H1 (cell line): ENCODE measurements around the gene PSMD13. TPM values are rescaled to one million over a fixed set of nuclear protein-coding genes. Genes with fewer than 3 reads are reported as not detected.

ENCODE experiments used
- CTCF ChIA-PET: fragments of 300-600 bp; sonication (Branson Sonifier 250); formaldehyde crosslinking; loops from one replicate; lab custom pipeline; 2021; ENCODE audit not compliant: partially characterized antibody; lab: Charles Lee
- POLR2A ChIA-PET: fragments of 300-600 bp; sonication (Branson Sonifier 250); formaldehyde crosslinking; loops from one replicate; lab custom pipeline; 2021; ENCODE audit warnings: inconsistent platforms; ENCODE audit not compliant: partially characterized antibody; lab: Charles Lee
- DNase-seq, 2 experiments: peaks; one replicate each; pipeline versions ENCODE4 v3.0.0 to v3.0.0-alpha.2; 2010 to 2022; ENCODE audit warnings: low spot score in 2 of 2, low read depth in 1 of 2, mixed read lengths in 1 of 2
- FAIRE-seq: peaks from 2 replicates; lab custom pipeline; 2011; peaks lifted over from hg19 to GRCh38; lab: Jason Lieb, UNC
- H2AFZ ChIP-seq: 2 replicates; pipeline ENCODE4 v1.8.1; 2012; ENCODE audit warnings: low read length, inconsistent platforms
- H2AK5ac ChIP-seq: 2 replicates; pipeline ENCODE4 v1.6.1; 2013; ENCODE audit warnings: low read depth, low read length
- H2BK120ac ChIP-seq: replicated peaks from 2 replicates; pipeline ENCODE3; 2013; ENCODE audit warnings: low read depth, low read length, inconsistent platforms
- H2BK12ac ChIP-seq: 2 replicates; pipeline ENCODE4 v1.6.1; 2013; ENCODE audit warnings: low read depth, low read length
- H2BK15ac ChIP-seq: 2 replicates; pipeline ENCODE4 v1.6.1; 2013; ENCODE audit warnings: low read length
- H2BK20ac ChIP-seq: 2 replicates; pipeline ENCODE4 v1.6.1; 2013; ENCODE audit warnings: low read length
- H2BK5ac ChIP-seq: 2 replicates; pipeline ENCODE4 v1.6.1; 2013; ENCODE audit warnings: low read depth, low read length
- H3K14ac ChIP-seq: 2 replicates; pipeline ENCODE4 v1.6.1; 2013; ENCODE audit warnings: inconsistent platforms; ENCODE audit not compliant: insufficient read length
- H3K18ac ChIP-seq: 2 replicates; pipeline ENCODE4 v1.6.1; 2013; ENCODE audit warnings: low read length; ENCODE audit errors: extremely low read depth
- H3K23ac ChIP-seq: 2 replicates; pipeline ENCODE4 v1.6.1; 2013; ENCODE audit warnings: inconsistent platforms; ENCODE audit not compliant: insufficient read length
- H3K23me2 ChIP-seq: 2 replicates; pipeline ENCODE4 v1.6.1; 2013; ENCODE audit warnings: low read depth, low read length
- H3K27ac ChIP-seq: 2 replicates; pipeline ENCODE4 v1.6.1; 2011; ENCODE audit warnings: low read depth, low read length, inconsistent platforms
- H3K27me3 ChIP-seq, 4 experiments: replicated peaks in 1 of 4; 1 replicate in 1 of 4; 2 replicates in 3 of 4; pipeline versions ENCODE4 v1.6.1 to v1.8.1; 2011 to 2013; ENCODE audit warnings: low read length in 3 of 4, mild to moderate bottlenecking in 3 of 4, inconsistent platforms in 2 of 4, mixed read lengths in 2 of 4, moderate library complexity in 1 of 4; ENCODE audit not compliant: control insufficient read depth in 3 of 4, insufficient read depth in 3 of 4; ENCODE audit errors: extremely low read depth in 1 of 4
- H3K36me3 ChIP-seq, 4 experiments: 2 replicates each; pipeline versions ENCODE4 v1.6.1 to v1.8.1; 2011 to 2013; ENCODE audit warnings: mild to moderate bottlenecking in 4 of 4, low read length in 3 of 4, moderate library complexity in 2 of 4, control low read depth in 1 of 4, inconsistent platforms in 1 of 4; ENCODE audit not compliant: insufficient read depth in 4 of 4, control insufficient read depth in 2 of 4
- H3K4ac ChIP-seq: replicated peaks from 2 replicates; pipeline ENCODE3; 2013; ENCODE audit warnings: low read length, low read depth, mixed read lengths, inconsistent platforms; ENCODE audit not compliant: insufficient read length
- H3K4me1 ChIP-seq, 4 experiments: replicated peaks in 1 of 4; 1 replicate in 1 of 4; 2 replicates in 3 of 4; pipeline versions ENCODE4 v1.6.1 to v1.8.1; 2011 to 2013; ENCODE audit warnings: low read length in 3 of 4, inconsistent platforms in 2 of 4, mixed read lengths in 1 of 4; ENCODE audit not compliant: insufficient read depth in 4 of 4, control insufficient read depth in 3 of 4
- H3K4me2 ChIP-seq, 2 experiments: 2 replicates each; pipeline versions ENCODE4 v1.6.1 to v1.8.1; 2011 to 2013; ENCODE audit warnings: low read depth in 2 of 2, low read length in 2 of 2, control low read depth in 1 of 2, inconsistent platforms in 1 of 2, mild to moderate bottlenecking in 1 of 2; ENCODE audit not compliant: insufficient read depth in 1 of 2
- H3K4me3 ChIP-seq, 4 experiments: fragments of 200-600, 300-600 bp in 1 of 4; sonication (generic), shearing (Covaris generic), sonication (Bioruptor Twin) in 1 of 4; 2 replicates each; pipeline versions ENCODE4 v1.5.1 to v1.8.1; 2011 to 2016; ENCODE audit warnings: low read length in 4 of 4, low read depth in 3 of 4, control low read depth in 2 of 4, inconsistent platforms in 2 of 4, mild to moderate bottlenecking in 2 of 4, mixed read lengths in 1 of 4, moderate library complexity in 1 of 4; ENCODE audit not compliant: insufficient read depth in 2 of 4; ENCODE audit errors: extremely low read depth in 1 of 4
- H3K56ac ChIP-seq: replicated peaks from 2 replicates; pipeline ENCODE3; 2013; ENCODE audit warnings: low read depth, mild to moderate bottlenecking, mixed read lengths, low read length, inconsistent platforms; ENCODE audit not compliant: insufficient read length
- H3K79me1 ChIP-seq: 2 replicates; pipeline ENCODE4 v1.6.1; 2013; ENCODE audit warnings: low read depth, low read length, control low read depth
- H3K79me2 ChIP-seq, 2 experiments: 2 replicates each; pipeline versions ENCODE4 v1.6.1 to v1.8.1; 2012 to 2013; ENCODE audit warnings: low read length in 2 of 2, mild to moderate bottlenecking in 2 of 2, inconsistent platforms in 1 of 2; ENCODE audit not compliant: insufficient read depth in 2 of 2, control insufficient read depth in 1 of 2
- H3K9ac ChIP-seq, 4 experiments: replicated peaks in 1 of 4; 1 replicate in 1 of 4; 2 replicates in 3 of 4; pipeline versions ENCODE4 v1.6.1 to v1.8.1; 2011 to 2013; ENCODE audit warnings: low read depth in 3 of 4, low read length in 3 of 4, control low read depth in 2 of 4, mild to moderate bottlenecking in 2 of 4, moderate library complexity in 2 of 4, inconsistent platforms in 1 of 4; ENCODE audit errors: extremely low read depth in 1 of 4
- H3K9me3 ChIP-seq, 2 experiments: 2 replicates each; pipeline versions ENCODE4 v1.6.1 to v1.8.1; 2012 to 2013; ENCODE audit warnings: mild to moderate bottlenecking in 2 of 2, moderate library complexity in 2 of 2, control low read depth in 1 of 2, inconsistent platforms in 1 of 2, low read depth in 1 of 2, low read length in 1 of 2, mixed read lengths in 1 of 2; ENCODE audit not compliant: insufficient read depth in 2 of 2
- H4K20me1 ChIP-seq, 2 experiments: replicated peaks in 1 of 2; 2 replicates each; pipeline versions ENCODE3 to v1.8.1; 2011 to 2013; ENCODE audit warnings: inconsistent platforms in 2 of 2, low read length in 2 of 2, mild to moderate bottlenecking in 1 of 2; ENCODE audit not compliant: insufficient read depth in 2 of 2, control insufficient read depth in 1 of 2
- H4K5ac ChIP-seq: 2 replicates; pipeline ENCODE4 v1.6.1; 2013; ENCODE audit warnings: low read length, low read depth, mixed read lengths, inconsistent platforms; ENCODE audit not compliant: insufficient read length
- H4K8ac ChIP-seq: 2 replicates; pipeline ENCODE4 v1.8.0; 2013; ENCODE audit warnings: mild to moderate bottlenecking, moderate library complexity, low read length, inconsistent platforms; ENCODE audit not compliant: insufficient read depth; ENCODE audit errors: extremely low read depth
- H4K91ac ChIP-seq: replicated peaks from 2 replicates; pipeline ENCODE3; 2013; ENCODE audit warnings: low read length, mixed read lengths, inconsistent platforms; ENCODE audit not compliant: insufficient read length
- CTCF ChIP-seq, 3 experiments: IDR thresholded peaks; 1 replicate in 2 of 3; 2 replicates in 1 of 3; pipeline versions ENCODE4 v1.5.1 to v1.6.1; 2011; ENCODE audit warnings: low read length in 3 of 3, mild to moderate bottlenecking in 3 of 3, inconsistent platforms in 2 of 3, low read depth in 1 of 3, moderate library complexity in 1 of 3; ENCODE audit not compliant: insufficient read depth in 1 of 3; ENCODE audit errors: control extremely low read depth in 1 of 3
- KDM5A ChIP-seq: fragments of 200-600 bp; IDR thresholded peaks from 2 replicates; pipeline ENCODE4 v1.7.1; 2012; ENCODE audit warnings: mild to moderate bottlenecking, low read length, inconsistent platforms, mixed read lengths
- RAD21 ChIP-seq, 2 experiments: IDR thresholded peaks in 1 of 2; conservative IDR thresholded peaks in 1 of 2; 2 replicates each; pipeline ENCODE4 v1.6.1; 2011; ENCODE audit warnings: low read depth in 2 of 2, low read length in 2 of 2, improper control_type of control experiment in 1 of 2, inconsistent platforms in 1 of 2, mild to moderate bottlenecking in 1 of 2, moderate library complexity in 1 of 2
- whole genome bisulfite sequencing, 2 experiments: shearing (Covaris generic) in 1 of 2; methylation state at CpG; one replicate each; pipeline versions ENCODE4 v1.1.6 to v1.1.7; 2013 to 2015; ENCODE audit warnings: low lambda C conversion rate in 2 of 2, mixed read lengths in 2 of 2, inconsistent platforms in 1 of 2, low coverage in 1 of 2, missing lambda C conversion rate in 1 of 2; ENCODE audit not compliant: insufficient replicate concordance in 2 of 2, insufficient coverage in 1 of 2, insufficient read length in 1 of 2; ENCODE audit errors: extremely low coverage in 1 of 2, missing lambda C conversion rate in 1 of 2; 5-methylcytosine and 5-hydroxymethylcytosine counted together
- polyA plus RNA-seq, 7 experiments: library from polyadenylated mRNA; depleted of rRNA in 3 of 7; stranded (reverse) in 5 of 7; unstranded in 2 of 7; fragments of >200 nt in 5 of 7; fragments of 200-250 nt in 2 of 7; gene quantifications; 1 replicate in 5 of 7; 2 replicates in 1 of 7; 4 replicates in 1 of 7; pipeline versions ENCODE4 v1.2.1 to v1.2.3, GENCODE V29; 2011 to 2013; ENCODE audit warnings: missing spikeins in 2 of 7, mixed read lengths in 2 of 7
- total RNA-seq: library from RNA; stranded (reverse); fragmentation: NEBNext Ultra II Directional; extraction: Animal tissue kit (Norgen Biotek cat#: 25700); gene quantifications from 2 replicates; pipeline ENCODE4 v1.2.1, GENCODE V29; 2021

Gene PSMD13
- total and polyA plus RNA-seq, 2 of the 8 experiments (the other 6 are each of a cell fraction or from before 2014, with no cell fraction given): 121 to 141 TPM

- WGBS, 2 experiments: 91% methylated on average over 14 of the region's 15 CpGs; no CpG with 5 or more reads in 1 of the 2 experiments
- POLR2A ChIA-PET: interaction anchor here (1.3 to 2.3 kb wide), 2 partner anchors 41 to 97 kb away, joined by 3 to 6 read pairs; partner anchors contain the start of gene IFITM5
- H2BK20ac ChIP-seq: no peak overlapping the region
- no peak overlapping the region for H3K4ac ChIP-seq
- CTCF ChIA-PET: interaction anchor here (0.7 to 2.3 kb wide), 8 partner anchors 8 to 54 kb away, joined by 3 to 7 read pairs (median 3); no protein-coding TSS in a partner anchor
- no peak overlapping the region for H4K5ac ChIP-seq
- H3K4me2 ChIP-seq: no peak overlapping the region
- H3K18ac ChIP-seq: no peak overlapping the region
- no peak overlapping the region for H2BK12ac ChIP-seq
- no peak overlapping the region for H3K23ac ChIP-seq
- no peaks in the 10 kb centered on the region for H3K79me2 ChIP-seq
- peak; percentile 19 to 35 for TF ChIP-seq RAD21 (IDR thresholded peaks at IDR 0.05 in 1 of 2, conservative IDR thresholded peaks at IDR 0.05 in 1 of 2; ENCODE audit: low read depth in 2 of 2, low read length in 2 of 2)
- TF ChIP-seq CTCF (IDR thresholded peaks at IDR 0.05; ENCODE audit: control extremely low read depth in 1 of 3, insufficient read depth in 1 of 3, low read depth in 1 of 3, low read length in 3 of 3): peak in 1 of 3 experiments; percentile 21; a peak in 1 of 4 replicates
- no peak for TF ChIP-seq KDM5A
- no peak overlapping the region for H2BK120ac ChIP-seq
- H3K4me3 ChIP-seq: no peak overlapping the region
- DNase-seq: no peak
- H2BK15ac ChIP-seq: no peak overlapping the region
- no peak overlapping the region for H4K8ac ChIP-seq
- no peak for FAIRE-seq
- H3K9me3 ChIP-seq: no peaks in the 10 kb centered on the region
- no peak overlapping the region for H3K9ac ChIP-seq
- no peak overlapping the region for H3K56ac ChIP-seq
- H2AFZ ChIP-seq: no peak overlapping the region
- no peaks in the 10 kb centered on the region for H3K27me3 ChIP-seq
- H4K91ac ChIP-seq: peak overlapping the region; percentile 42
- peaks cover 0 to 8% (median 3%) of the 10 kb centered on the region in 4 experiments; a peak in 4 of 8 replicates for H3K36me3 ChIP-seq
- no peak overlapping the region for H3K27ac ChIP-seq
- H3K79me1 ChIP-seq: no peaks in the 10 kb centered on the region
- H3K4me1 ChIP-seq: no peaks in the 10 kb centered on the region
- no peak overlapping the region for H3K14ac ChIP-seq
- peaks cover 6% of the 10 kb centered on the region; the same call in 1 of the 2 replicates for H3K23me2 ChIP-seq
- H4K20me1 ChIP-seq: no peaks in the 10 kb centered on the region
- no peak overlapping the region for H2AK5ac ChIP-seq
- H2BK5ac ChIP-seq: no peak overlapping the region
Observed at GRCh38 chr11:257766-258493, 21.2 kb downstream of the PSMD13 start.
